Measurements from ENCODE around the gene PAFAH2.

PAFAH2 gene

DNA sequence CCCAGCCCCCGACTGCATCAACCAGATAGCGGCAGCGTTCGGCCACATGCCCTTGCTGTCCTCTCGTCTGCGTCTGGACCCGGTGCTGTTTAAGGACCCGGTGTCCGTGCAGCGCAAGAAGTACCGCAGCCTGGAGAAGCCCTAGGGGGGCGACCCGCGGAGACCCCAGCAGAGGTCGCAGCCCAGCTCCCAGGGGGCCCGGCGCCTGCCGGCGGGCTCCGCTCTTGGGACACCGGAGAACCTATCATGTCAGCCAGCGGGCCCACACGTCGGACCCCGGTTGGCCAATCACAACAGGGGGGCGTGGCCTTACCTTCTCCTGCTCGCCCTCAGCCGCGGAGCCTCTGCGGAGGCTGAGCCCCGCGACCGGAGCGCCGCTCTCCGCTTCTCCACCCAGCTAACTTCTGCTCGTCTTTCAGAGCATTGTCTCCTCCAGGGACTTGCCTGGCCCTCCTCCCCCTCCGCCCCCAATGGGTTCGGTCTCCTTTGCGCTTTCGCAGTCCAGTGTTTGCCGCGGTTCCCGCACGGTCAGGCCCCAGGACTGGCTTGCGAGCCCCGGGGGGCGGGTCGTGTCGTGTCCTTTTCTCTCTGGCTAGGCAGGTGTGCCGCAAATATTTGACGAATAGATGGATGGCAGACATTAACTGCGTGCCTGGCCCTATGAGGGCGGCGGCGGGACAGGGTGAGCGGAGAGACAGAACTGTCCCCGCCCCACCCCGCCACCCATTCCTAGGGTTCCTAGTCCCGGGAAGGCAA, 37.5 kb upstream of the PAFAH2 start (continued):
- TF ChIP-seq, protein P1, sequence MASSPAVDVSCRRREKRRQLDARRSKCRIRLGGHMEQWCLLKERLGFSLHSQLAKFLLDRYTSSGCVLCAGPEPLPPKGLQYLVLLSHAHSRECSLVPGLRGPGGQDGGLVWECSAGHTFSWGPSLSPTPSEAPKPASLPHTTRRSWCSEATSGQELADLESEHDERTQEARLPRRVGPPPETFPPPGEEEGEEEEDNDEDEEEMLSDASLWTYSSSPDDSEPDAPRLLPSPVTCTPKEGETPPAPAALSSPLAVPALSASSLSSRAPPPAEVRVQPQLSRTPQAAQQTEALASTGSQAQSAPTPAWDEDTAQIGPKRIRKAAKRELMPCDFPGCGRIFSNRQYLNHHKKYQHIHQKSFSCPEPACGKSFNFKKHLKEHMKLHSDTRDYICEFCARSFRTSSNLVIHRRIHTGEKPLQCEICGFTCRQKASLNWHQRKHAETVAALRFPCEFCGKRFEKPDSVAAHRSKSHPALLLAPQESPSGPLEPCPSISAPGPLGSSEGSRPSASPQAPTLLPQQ (tag by site-specific recombination; IDR thresholded peaks at IDR 0.05), result peak; percentile 74
- TF ChIP-seq, protein P2, sequence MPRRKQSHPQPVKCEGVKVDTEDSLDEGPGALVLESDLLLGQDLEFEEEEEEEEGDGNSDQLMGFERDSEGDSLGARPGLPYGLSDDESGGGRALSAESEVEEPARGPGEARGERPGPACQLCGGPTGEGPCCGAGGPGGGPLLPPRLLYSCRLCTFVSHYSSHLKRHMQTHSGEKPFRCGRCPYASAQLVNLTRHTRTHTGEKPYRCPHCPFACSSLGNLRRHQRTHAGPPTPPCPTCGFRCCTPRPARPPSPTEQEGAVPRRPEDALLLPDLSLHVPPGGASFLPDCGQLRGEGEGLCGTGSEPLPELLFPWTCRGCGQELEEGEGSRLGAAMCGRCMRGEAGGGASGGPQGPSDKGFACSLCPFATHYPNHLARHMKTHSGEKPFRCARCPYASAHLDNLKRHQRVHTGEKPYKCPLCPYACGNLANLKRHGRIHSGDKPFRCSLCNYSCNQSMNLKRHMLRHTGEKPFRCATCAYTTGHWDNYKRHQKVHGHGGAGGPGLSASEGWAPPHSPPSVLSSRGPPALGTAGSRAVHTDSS (tag by site-specific recombination; IDR thresholded peaks at IDR 0.05), result no peak
- TF ChIP-seq, protein P3, sequence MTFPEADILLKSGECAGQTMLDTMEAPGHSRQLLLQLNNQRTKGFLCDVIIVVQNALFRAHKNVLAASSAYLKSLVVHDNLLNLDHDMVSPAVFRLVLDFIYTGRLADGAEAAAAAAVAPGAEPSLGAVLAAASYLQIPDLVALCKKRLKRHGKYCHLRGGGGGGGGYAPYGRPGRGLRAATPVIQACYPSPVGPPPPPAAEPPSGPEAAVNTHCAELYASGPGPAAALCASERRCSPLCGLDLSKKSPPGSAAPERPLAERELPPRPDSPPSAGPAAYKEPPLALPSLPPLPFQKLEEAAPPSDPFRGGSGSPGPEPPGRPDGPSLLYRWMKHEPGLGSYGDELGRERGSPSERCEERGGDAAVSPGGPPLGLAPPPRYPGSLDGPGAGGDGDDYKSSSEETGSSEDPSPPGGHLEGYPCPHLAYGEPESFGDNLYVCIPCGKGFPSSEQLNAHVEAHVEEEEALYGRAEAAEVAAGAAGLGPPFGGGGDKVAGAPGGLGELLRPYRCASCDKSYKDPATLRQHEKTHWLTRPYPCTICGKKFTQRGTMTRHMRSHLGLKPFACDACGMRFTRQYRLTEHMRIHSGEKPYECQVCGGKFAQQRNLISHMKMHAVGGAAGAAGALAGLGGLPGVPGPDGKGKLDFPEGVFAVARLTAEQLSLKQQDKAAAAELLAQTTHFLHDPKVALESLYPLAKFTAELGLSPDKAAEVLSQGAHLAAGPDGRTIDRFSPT (tag by site-specific recombination; IDR thresholded peaks at IDR 0.05), result no peak
- TF ChIP-seq SCRT2 (tag by site-specific recombination; IDR thresholded peaks at IDR 0.05), result no peak
- TF ChIP-seq GLIS2 (tag by site-specific recombination; IDR thresholded peaks at IDR 0.05), result peak; percentile 99
- TF ChIP-seq, protein P4, sequence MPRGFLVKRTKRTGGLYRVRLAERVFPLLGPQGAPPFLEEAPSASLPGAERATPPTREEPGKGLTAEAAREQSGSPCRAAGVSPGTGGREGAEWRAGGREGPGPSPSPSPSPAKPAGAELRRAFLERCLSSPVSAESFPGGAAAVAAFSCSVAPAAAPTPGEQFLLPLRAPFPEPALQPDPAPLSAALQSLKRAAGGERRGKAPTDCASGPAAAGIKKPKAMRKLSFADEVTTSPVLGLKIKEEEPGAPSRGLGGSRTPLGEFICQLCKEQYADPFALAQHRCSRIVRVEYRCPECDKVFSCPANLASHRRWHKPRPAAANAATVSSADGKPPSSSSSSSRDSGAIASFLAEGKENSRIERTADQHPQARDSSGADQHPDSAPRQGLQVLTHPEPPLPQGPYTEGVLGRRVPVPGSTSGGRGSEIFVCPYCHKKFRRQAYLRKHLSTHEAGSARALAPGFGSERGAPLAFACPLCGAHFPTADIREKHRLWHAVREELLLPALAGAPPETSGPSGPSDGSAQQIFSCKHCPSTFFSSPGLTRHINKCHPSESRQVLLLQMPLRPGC (tag by site-specific recombination; IDR thresholded peaks at IDR 0.05), result peak; percentile 25; the same call in 1 of the 2 replicates
- no peak for TF ChIP-seq ZNF146 (tag by site-specific recombination; IDR thresholded peaks at IDR 0.05)
- TF ChIP-seq ZNF785 (tag by site-specific recombination; IDR thresholded peaks at IDR 0.05), result no peak
- TF ChIP-seq ZBTB1 (tag by site-specific recombination; IDR thresholded peaks at IDR 0.05), result no peak; the same call in 1 of the 2 replicates
- peak; percentile 22; the same call in 1 of the 2 replicates for TF ChIP-seq ZSCAN30 (tag by site-specific recombination; IDR thresholded peaks at IDR 0.05)
- TF ChIP-seq ZNF324 (tag by site-specific recombination; IDR thresholded peaks at IDR 0.05), result 0 out of 2 replicates have a peak, but pooled peaks have one; percentile 32
- no peak for TF ChIP-seq ZNF211 (tag by site-specific recombination; IDR thresholded peaks at IDR 0.05; ENCODE audit: low read depth)
- TF ChIP-seq, protein P5, sequence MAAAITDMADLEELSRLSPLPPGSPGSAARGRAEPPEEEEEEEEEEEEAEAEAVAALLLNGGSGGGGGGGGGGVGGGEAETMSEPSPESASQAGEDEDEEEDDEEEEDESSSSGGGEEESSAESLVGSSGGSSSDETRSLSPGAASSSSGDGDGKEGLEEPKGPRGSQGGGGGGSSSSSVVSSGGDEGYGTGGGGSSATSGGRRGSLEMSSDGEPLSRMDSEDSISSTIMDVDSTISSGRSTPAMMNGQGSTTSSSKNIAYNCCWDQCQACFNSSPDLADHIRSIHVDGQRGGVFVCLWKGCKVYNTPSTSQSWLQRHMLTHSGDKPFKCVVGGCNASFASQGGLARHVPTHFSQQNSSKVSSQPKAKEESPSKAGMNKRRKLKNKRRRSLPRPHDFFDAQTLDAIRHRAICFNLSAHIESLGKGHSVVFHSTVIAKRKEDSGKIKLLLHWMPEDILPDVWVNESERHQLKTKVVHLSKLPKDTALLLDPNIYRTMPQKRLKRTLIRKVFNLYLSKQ (tag by site-specific recombination; IDR thresholded peaks at IDR 0.05; ENCODE audit: borderline replicate concordance), result no peak
- TF ChIP-seq, protein P6, sequence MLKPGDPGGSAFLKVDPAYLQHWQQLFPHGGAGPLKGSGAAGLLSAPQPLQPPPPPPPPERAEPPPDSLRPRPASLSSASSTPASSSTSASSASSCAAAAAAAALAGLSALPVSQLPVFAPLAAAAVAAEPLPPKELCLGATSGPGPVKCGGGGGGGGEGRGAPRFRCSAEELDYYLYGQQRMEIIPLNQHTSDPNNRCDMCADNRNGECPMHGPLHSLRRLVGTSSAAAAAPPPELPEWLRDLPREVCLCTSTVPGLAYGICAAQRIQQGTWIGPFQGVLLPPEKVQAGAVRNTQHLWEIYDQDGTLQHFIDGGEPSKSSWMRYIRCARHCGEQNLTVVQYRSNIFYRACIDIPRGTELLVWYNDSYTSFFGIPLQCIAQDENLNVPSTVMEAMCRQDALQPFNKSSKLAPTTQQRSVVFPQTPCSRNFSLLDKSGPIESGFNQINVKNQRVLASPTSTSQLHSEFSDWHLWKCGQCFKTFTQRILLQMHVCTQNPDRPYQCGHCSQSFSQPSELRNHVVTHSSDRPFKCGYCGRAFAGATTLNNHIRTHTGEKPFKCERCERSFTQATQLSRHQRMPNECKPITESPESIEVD (tag by site-specific recombination; IDR thresholded peaks at IDR 0.05), result no peak
- TF ChIP-seq ZNF132 (tag by site-specific recombination; IDR thresholded peaks at IDR 0.05; ENCODE audit: borderline replicate concordance), result no peak
- no peak for TF ChIP-seq ZNF791 (tag by site-specific recombination; IDR thresholded peaks at IDR 0.05)
- TF ChIP-seq, protein P7, sequence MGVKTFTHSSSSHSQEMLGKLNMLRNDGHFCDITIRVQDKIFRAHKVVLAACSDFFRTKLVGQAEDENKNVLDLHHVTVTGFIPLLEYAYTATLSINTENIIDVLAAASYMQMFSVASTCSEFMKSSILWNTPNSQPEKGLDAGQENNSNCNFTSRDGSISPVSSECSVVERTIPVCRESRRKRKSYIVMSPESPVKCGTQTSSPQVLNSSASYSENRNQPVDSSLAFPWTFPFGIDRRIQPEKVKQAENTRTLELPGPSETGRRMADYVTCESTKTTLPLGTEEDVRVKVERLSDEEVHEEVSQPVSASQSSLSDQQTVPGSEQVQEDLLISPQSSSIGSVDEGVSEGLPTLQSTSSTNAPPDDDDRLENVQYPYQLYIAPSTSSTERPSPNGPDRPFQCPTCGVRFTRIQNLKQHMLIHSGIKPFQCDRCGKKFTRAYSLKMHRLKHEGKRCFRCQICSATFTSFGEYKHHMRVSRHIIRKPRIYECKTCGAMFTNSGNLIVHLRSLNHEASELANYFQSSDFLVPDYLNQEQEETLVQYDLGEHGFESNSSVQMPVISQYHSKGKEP (tag by site-specific recombination; IDR thresholded peaks at IDR 0.05), result no peak
- 0 out of 2 replicates have a peak, but pooled peaks have one; percentile 34 for TF ChIP-seq ZNF629 (tag by site-specific recombination; IDR thresholded peaks at IDR 0.05)
- TF ChIP-seq ZNF23 (tag by site-specific recombination; IDR thresholded peaks at IDR 0.05; ENCODE audit: borderline replicate concordance), result no peak
- no peak for TF ChIP-seq TRIM28 (IDR thresholded peaks at IDR 0.05; ENCODE audit: borderline replicate concordance, low read length)
- TF ChIP-seq, protein P8, sequence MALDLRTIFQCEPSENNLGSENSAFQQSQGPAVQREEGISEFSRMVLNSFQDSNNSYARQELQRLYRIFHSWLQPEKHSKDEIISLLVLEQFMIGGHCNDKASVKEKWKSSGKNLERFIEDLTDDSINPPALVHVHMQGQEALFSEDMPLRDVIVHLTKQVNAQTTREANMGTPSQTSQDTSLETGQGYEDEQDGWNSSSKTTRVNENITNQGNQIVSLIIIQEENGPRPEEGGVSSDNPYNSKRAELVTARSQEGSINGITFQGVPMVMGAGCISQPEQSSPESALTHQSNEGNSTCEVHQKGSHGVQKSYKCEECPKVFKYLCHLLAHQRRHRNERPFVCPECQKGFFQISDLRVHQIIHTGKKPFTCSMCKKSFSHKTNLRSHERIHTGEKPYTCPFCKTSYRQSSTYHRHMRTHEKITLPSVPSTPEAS (tag by site-specific recombination; IDR thresholded peaks at IDR 0.05), result no peak
- TF ChIP-seq HOXC10 (CRISPR knock-in tag; IDR thresholded peaks at IDR 0.05), result no peak
- TF ChIP-seq, protein P9, sequence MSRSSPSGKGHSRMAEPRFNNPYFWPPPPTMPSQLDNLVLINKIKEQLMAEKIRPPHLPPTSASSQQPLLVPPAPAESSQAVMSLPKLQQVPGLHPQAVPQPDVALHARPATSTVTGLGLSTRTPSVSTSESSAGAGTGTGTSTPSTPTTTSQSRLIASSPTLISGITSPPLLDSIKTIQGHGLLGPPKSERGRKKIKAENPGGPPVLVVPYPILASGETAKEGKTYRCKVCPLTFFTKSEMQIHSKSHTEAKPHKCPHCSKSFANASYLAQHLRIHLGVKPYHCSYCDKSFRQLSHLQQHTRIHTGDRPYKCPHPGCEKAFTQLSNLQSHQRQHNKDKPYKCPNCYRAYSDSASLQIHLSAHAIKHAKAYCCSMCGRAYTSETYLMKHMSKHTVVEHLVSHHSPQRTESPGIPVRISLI (tag by site-specific recombination; IDR thresholded peaks at IDR 0.05), result no peak
- no peak for TF ChIP-seq ZNF510 (tag by site-specific recombination; IDR thresholded peaks at IDR 0.05; ENCODE audit: insufficient replicate concordance)
